Panc1 (cell line): ENCODE results near the gene TSC2. TPM values are rescaled to one million over a fixed set of nuclear protein-coding genes. Genes with fewer than 3 reads are reported as not detected.

Experiments
- ATAC-seq: fragments of 200-7000 bp; cut with Tn5 transposase; 2 replicates; pipeline ENCODE4 v1.9.1; 2020; ENCODE audit warnings: mild to moderate bottlenecking, moderate library complexity
- BruUV-seq: library from RNA; stranded (reverse); fragments of 400-500 nt; replicated peaks from 2 replicates; lab custom pipeline; 2021; lab: Mats Ljungman, UMichigan
- CTCF ChIA-PET: fragments of 300-600 bp; sonication (Branson Sonifier 250); formaldehyde crosslinking; loops from one replicate; lab custom pipeline; 2022; ENCODE audit warnings: antibody characterized with exemption; lab: Charles Lee
- POLR2A ChIA-PET: fragments of 300-600 bp; sonication (Branson Sonifier 250); formaldehyde crosslinking; loops from one replicate; lab custom pipeline; 2022; ENCODE audit warnings: antibody characterized with exemption; lab: Charles Lee
- DNase-seq: peaks from one replicate; pipeline ENCODE4 v3.0.0-alpha.2; 2010; ENCODE audit warnings: low read depth, low spot score
- H3K27ac ChIP-seq: 2 replicates; pipeline ENCODE4 v1.5.1; 2011; ENCODE audit warnings: mild to moderate bottlenecking, low read length, inconsistent platforms
- H3K27me3 ChIP-seq: fragments of 200-500 bp; sonication (Bioruptor generic); 2 replicates; pipeline ENCODE4 v1.6.0; 2014; ENCODE audit warnings: low read length, inconsistent platforms; ENCODE audit not compliant: control insufficient read depth, insufficient read depth
- H3K36me3 ChIP-seq: fragments of 200-500 bp; sonication (Bioruptor generic); 2 replicates; pipeline ENCODE4 v1.5.1; 2014; ENCODE audit warnings: inconsistent platforms, mild to moderate bottlenecking, low read length, moderate library complexity; ENCODE audit not compliant: control insufficient read depth, insufficient read depth
- H3K4me1 ChIP-seq: 2 replicates; pipeline ENCODE4 v1.5.1; 2011; ENCODE audit warnings: inconsistent platforms, mild to moderate bottlenecking, low read length, moderate library complexity; ENCODE audit not compliant: control insufficient read depth, insufficient read depth
- H3K4me3 ChIP-seq, 2 experiments: 2 replicates each; pipeline ENCODE4 v1.5.1; 2011 to 2012; ENCODE audit warnings: low read depth in 2 of 2, low read length in 2 of 2, mild to moderate bottlenecking in 2 of 2, inconsistent platforms in 1 of 2, moderate library complexity in 1 of 2
- H3K9me3 ChIP-seq: fragments of 200-500 bp; sonication (Bioruptor generic); 2 replicates; pipeline ENCODE4 v1.5.1; 2014; ENCODE audit warnings: low read depth, mild to moderate bottlenecking, inconsistent platforms, low read length, moderate library complexity; ENCODE audit not compliant: control insufficient read depth, insufficient read depth
- CTCF ChIP-seq: fragments of 450-650 bp; IDR thresholded peaks from 2 replicates; pipeline ENCODE4 v1.5.1; 2017; ENCODE audit warnings: mild to moderate bottlenecking
- POLR2AphosphoS5 ChIP-seq: IDR thresholded peaks from 2 replicates; pipeline ENCODE4 v1.6.1; 2012; ENCODE audit warnings: mild to moderate bottlenecking, low read depth, low read length, moderate library complexity
- REST ChIP-seq, 2 experiments: IDR thresholded peaks; 2 replicates each; pipeline ENCODE4 v1.6.1; 2011 to 2012; ENCODE audit warnings: low read depth in 2 of 2, control low read depth in 1 of 2, low read length in 1 of 2, mild to moderate bottlenecking in 1 of 2, moderate library complexity in 1 of 2; ENCODE audit not compliant: insufficient read depth in 1 of 2
- SIN3A ChIP-seq: IDR thresholded peaks from 2 replicates; pipeline ENCODE4 v1.6.1; 2012; ENCODE audit warnings: low read depth, mild to moderate bottlenecking, low read length, moderate library complexity, borderline replicate concordance; ENCODE audit not compliant: insufficient read depth
- TCF7L2 ChIP-seq: IDR thresholded peaks from 2 replicates; pipeline ENCODE4 v1.6.1; 2011; ENCODE audit warnings: mild to moderate bottlenecking, low read depth, low read length, inconsistent platforms
- in situ Hi-C: cut with HindIII; loops from 2 replicates; pipeline ENCODE4 v1.10.0; 2016; ENCODE audit warnings: low sequenced_read_pairs, low pct_unique_long_range_greater_than_20kb
- intact Hi-C: fragments of 100-400 bp; cut with micrococcal nuclease; formaldehyde crosslinking; loops from one replicate; pipeline ENCODE4 v1.10.0; 2022; ENCODE audit not compliant: unreplicated experiment
- total RNA-seq: library from RNA; stranded (reverse); gene quantifications from one replicate; pipeline ENCODE4 v1.2.1, GENCODE V29; 2021; ENCODE audit not compliant: unreplicated experiment

Gene TSC2
- total RNA-seq, 1 experiment from 2014 or later = 115 TPM

GRCh38 chr16:2023092-2024031 lies 24.4 kb upstream of the TSC2 start:
- Histone ChIP-seq H3K4me3 (peak overlapping the region; percentile 35 to 47), H3K4me1 (peaks cover 25% of the 10 kb centered on the region), H3K9me3 (no peaks in the 10 kb centered on the region), H3K27me3 (no peaks in the 10 kb centered on the region), H3K27ac (peak overlapping the region; percentile 79), H3K36me3 (no peaks in the 10 kb centered on the region; the same call in 1 of the 2 replicates)
- ChIA-PET POLR2A (interaction anchor here (0.5 to 1.1 kb wide), 5 partner anchors 22 to 539 kb away, joined by 3 to 8 read pairs (median 4); no protein-coding TSS in a partner anchor), CTCF (interaction anchor here (0.6 to 1.7 kb wide), 10 partner anchors 8 to 215 kb away, joined by 3 to 22 read pairs (median 5); partner anchors contain the start of genes NTHL1 and TSC2)
- intact Hi-C loops (loop anchor here (10.0 kb wide), 1 partner anchor 121 kb away; the partner anchor contains the start of gene RAB26), in situ Hi-C loops (no loop called here)
- TF ChIP-seq POLR2AphosphoS5 (peak; percentile 41; the same call in 1 of the 2 replicates), REST (IDR thresholded peaks at IDR 0.05; ENCODE audit: insufficient read depth in 1 of 2, low read depth in 2 of 2, low read length in 1 of 2) (peak in 1 of 2 experiments; percentile 67; a peak in 1 of 4 replicates), CTCF (peak; percentile 96), SIN3A (peak; percentile 56; the same call in 1 of the 2 replicates), TCF7L2 (no peak)
- BruUV-seq = no TSS peak
- ATAC-seq (peak; percentile 80), DNase-seq (peak; percentile 63)

GRCh38 chr16:2024032-2024420 lies 23.8 kb upstream of the TSC2 start:
- Histone ChIP-seq H3K4me1 (peaks cover 32% of the 10 kb centered on the region), H3K9me3 (no peaks in the 10 kb centered on the region), H3K27ac (peak overlapping the region; percentile 79), H3K36me3 (no peaks in the 10 kb centered on the region; the same call in 1 of the 2 replicates), H3K27me3 (no peaks in the 10 kb centered on the region), H3K4me3 (no peak overlapping the region)
- in situ Hi-C loops = no loop called here
- CTCF ChIA-PET = no interaction called here
- no peak for DNase-seq
- POLR2A ChIA-PET = interaction anchor here (0.5 kb wide), 1 partner anchor 539 kb away, joined by 8 read pairs; no protein-coding TSS in a partner anchor
- TF ChIP-seq CTCF (no peak), TCF7L2 (no peak), POLR2AphosphoS5 (no peak), REST (IDR thresholded peaks at IDR 0.05; ENCODE audit: insufficient read depth in 1 of 2, low read depth in 2 of 2, low read length in 1 of 2) (no peak), SIN3A (no peak)
- no TSS peak for BruUV-seq
- intact Hi-C loops = loop anchor here (10.0 kb wide), 1 partner anchor 121 kb away; the partner anchor contains the start of gene RAB26
- no peak for ATAC-seq
